ENCODE results near the gene PTGDS. TPM values are rescaled to one million over a fixed set of nuclear protein-coding genes. Genes with fewer than 3 reads are reported as not detected.

PTGDS gene
- total and polyA plus RNA-seq, 10 of the 15 experiments (the other 5 are each of a cell fraction or from before 2014, with no cell fraction given), result not detected

DNA sequence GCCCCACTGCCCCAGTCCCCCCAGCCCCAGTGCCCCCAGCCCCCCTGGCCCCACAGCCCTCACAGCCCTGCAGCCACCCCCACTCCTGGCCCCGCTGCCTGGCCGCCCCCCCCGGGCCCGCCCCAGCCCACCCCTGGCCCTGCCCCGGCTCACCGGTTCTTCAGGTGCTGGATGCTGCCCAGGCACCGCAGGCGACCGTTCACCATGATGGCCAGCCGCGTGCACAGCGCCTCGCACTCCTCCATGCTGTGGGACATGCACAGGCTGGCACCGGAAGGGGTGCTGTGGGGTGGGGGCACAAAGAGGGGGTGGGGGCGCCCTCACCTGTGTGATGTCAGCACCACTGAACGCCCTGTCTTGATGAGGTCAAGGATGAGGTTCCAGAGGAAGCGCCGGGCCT lies 31.9 kb downstream of the PTGDS start:
- H3K4me1 ChIP-seq (ENCODE audit: control insufficient read depth, insufficient read depth, low read length), result no peaks in the 10 kb centered on the region
- peaks cover 2% of the 10 kb centered on the region; the same call in 2 of the 3 replicates for H3K9me3 ChIP-seq (replicated peaks; ENCODE audit: control insufficient read depth, insufficient read depth, low read length)
- DNase-seq (ENCODE audit: low read depth, low spot score) (no peak), ATAC-seq (no peak), FAIRE-seq (no peak)
- 79% methylated on average over 12 of the region's 18 CpGs for WGBS (ENCODE audit: insufficient coverage, insufficient replicate concordance, low lambda C conversion rate, missing lambda C conversion rate)
- no peak overlapping the region for H2AFZ ChIP-seq (ENCODE audit: control insufficient read depth, low read depth, low read length)
- H3K27ac ChIP-seq (ENCODE audit: control insufficient read depth, insufficient read depth), result no peak overlapping the region
- intact Hi-C loops (cut with micrococcal nuclease; ENCODE audit: unreplicated experiment) (no loop called here), in situ Hi-C loops (cut with MboI) (no loop called here)
- no peak overlapping the region for H3K4me3 ChIP-seq
- no peak overlapping the region for H3K4me2 ChIP-seq (ENCODE audit: control insufficient read depth, insufficient read depth)
- no TSS peak for BruUV-seq (replicated peaks)
- no peaks in the 10 kb centered on the region for H3K79me2 ChIP-seq (ENCODE audit: control insufficient read depth, insufficient read depth, low read length)
- ChIA-PET RAD21 (ENCODE audit: unreplicated experiment) (no interaction called here), POLR2A (no interaction called here), SMC1A (ENCODE audit: uncharacterized antibody, unreplicated experiment) (no interaction called here), CTCF (interaction anchor here (1.0 kb wide), 1 partner anchor 167 kb away, joined by 3 read pairs; the partner anchor contains the start of gene AJM1)
- H4K20me1 ChIP-seq (ENCODE audit: control insufficient read depth, insufficient read depth), result no peaks in the 10 kb centered on the region
- H3K36me3 ChIP-seq (ENCODE audit: control insufficient read depth in 2 of 2, insufficient read depth in 2 of 2, low read length in 1 of 2), result no peaks in the 10 kb centered on the region
- H3K27me3 ChIP-seq (replicated peaks in 1 of 2; ENCODE audit: control insufficient read depth in 2 of 2, insufficient read depth in 2 of 2, low read length in 1 of 2), result no peaks in the 10 kb centered on the region
- no peak for TF ChIP-seq E2F8 (IDR thresholded peaks at IDR 0.05; ENCODE audit: low read depth, partially characterized antibody)
- TF ChIP-seq DPF2 (IDR thresholded peaks at IDR 0.05), result no peak
- TF ChIP-seq EP300 (IDR thresholded peaks at IDR 0.05; ENCODE audit: borderline replicate concordance in 1 of 2, control insufficient read depth in 1 of 2, low read depth in 2 of 2, low read length in 2 of 2), result no peak
- TF ChIP-seq IRF3 (IDR thresholded peaks at IDR 0.05), result no peak
- no peak for TF ChIP-seq RAD51 (IDR thresholded peaks at IDR 0.05)
- TF ChIP-seq, protein P1, sequence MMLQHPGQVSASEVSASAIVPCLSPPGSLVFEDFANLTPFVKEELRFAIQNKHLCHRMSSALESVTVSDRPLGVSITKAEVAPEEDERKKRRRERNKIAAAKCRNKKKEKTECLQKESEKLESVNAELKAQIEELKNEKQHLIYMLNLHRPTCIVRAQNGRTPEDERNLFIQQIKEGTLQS (IDR thresholded peaks at IDR 0.05; ENCODE audit: borderline replicate concordance, extremely low read depth, low read depth, low read length), result no peak
- TF ChIP-seq, protein P2, sequence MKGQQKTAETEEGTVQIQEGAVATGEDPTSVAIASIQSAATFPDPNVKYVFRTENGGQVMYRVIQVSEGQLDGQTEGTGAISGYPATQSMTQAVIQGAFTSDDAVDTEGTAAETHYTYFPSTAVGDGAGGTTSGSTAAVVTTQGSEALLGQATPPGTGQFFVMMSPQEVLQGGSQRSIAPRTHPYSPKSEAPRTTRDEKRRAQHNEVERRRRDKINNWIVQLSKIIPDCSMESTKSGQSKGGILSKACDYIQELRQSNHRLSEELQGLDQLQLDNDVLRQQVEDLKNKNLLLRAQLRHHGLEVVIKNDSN (IDR thresholded peaks at IDR 0.05; ENCODE audit: borderline replicate concordance, extremely low read length, insufficient read depth, low read depth, low read length), result no peak
- no peak for TF ChIP-seq EED (IDR thresholded peaks at IDR 0.05; ENCODE audit: low read depth)
- TF ChIP-seq RAD21 (IDR thresholded peaks at IDR 0.05; ENCODE audit: insufficient read depth, low read depth, low read length), result no peak
- TF ChIP-seq BMI1 (IDR thresholded peaks at IDR 0.05; ENCODE audit: borderline replicate concordance), result no peak
- TF ChIP-seq ZNF217 (IDR thresholded peaks at IDR 0.05), result no peak
- no peak for TF ChIP-seq NFIC (IDR thresholded peaks at IDR 0.05; ENCODE audit: low read depth, low read length)
- no peak overlapping the region for H3K9ac ChIP-seq (ENCODE audit: control insufficient read depth, insufficient read depth, low read length)
